ENCODE results near the gene RCBTB2.

The RCBTB2 gene

DNA sequence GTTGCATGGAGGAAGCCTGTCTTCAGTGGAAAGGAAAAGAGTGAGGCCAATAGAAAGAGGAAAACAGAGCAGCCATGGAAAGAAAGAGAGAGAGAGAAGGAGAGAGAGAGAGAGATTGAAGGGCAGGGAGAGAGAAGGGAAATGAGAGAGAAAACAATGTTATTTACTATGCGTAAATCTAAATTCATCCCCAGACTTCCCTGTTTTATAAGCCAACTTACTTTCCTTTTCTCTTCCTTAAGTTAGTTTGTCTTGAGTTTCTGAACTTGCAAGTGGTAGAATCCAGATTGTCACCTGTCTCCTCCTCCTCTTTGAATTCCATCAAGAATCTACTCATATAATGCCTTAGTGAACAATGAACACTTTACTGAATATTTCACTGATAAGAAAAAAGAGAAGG lies 16.8 kb upstream of the RCBTB2 start:
- TF ChIP-seq ISL1 (CRISPR knock-in tag; IDR thresholded peaks at IDR 0.05) (no peak), CSDC2 (CRISPR knock-in tag; IDR thresholded peaks at IDR 0.05) (no peak), SNAI2 (CRISPR knock-in tag; IDR thresholded peaks at IDR 0.05) (no peak), ZNF70 (CRISPR knock-in tag; IDR thresholded peaks at IDR 0.05) (no peak), OSR1 (CRISPR knock-in tag; IDR thresholded peaks at IDR 0.05) (no peak), ZC3H10 (CRISPR knock-in tag; IDR thresholded peaks at IDR 0.05) (no peak), ARNTL (CRISPR knock-in tag; IDR thresholded peaks at IDR 0.05; ENCODE audit: borderline replicate concordance, low read depth) (no peak), TCF4 (CRISPR knock-in tag; IDR thresholded peaks at IDR 0.05; ENCODE audit: borderline replicate concordance) (no peak), PPARA (CRISPR knock-in tag; IDR thresholded peaks at IDR 0.05; ENCODE audit: borderline replicate concordance) (no peak), ESRRG (CRISPR knock-in tag; IDR thresholded peaks at IDR 0.05) (no peak), ZNF8 (CRISPR knock-in tag; IDR thresholded peaks at IDR 0.05) (no peak), ZNF565 (CRISPR knock-in tag; conservative IDR thresholded peaks at IDR 0.05; ENCODE audit: low read depth) (no peak), RARB (CRISPR knock-in tag; IDR thresholded peaks at IDR 0.05) (no peak)
- TF ChIP-seq, protein P1, sequence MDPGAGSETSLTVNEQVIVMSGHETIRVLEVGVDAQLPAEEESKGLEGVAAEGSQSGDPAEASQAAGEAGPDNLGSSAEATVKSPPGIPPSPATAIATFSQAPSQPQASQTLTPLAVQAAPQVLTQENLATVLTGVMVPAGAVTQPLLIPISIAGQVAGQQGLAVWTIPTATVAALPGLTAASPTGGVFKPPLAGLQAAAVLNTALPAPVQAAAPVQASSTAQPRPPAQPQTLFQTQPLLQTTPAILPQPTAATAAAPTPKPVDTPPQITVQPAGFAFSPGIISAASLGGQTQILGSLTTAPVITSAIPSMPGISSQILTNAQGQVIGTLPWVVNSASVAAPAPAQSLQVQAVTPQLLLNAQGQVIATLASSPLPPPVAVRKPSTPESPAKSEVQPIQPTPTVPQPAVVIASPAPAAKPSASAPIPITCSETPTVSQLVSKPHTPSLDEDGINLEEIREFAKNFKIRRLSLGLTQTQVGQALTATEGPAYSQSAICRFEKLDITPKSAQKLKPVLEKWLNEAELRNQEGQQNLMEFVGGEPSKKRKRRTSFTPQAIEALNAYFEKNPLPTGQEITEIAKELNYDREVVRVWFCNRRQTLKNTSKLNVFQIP (CRISPR knock-in tag; IDR thresholded peaks at IDR 0.05; ENCODE audit: borderline replicate concordance, low read depth) = no peak
- TF ChIP-seq, protein P2, sequence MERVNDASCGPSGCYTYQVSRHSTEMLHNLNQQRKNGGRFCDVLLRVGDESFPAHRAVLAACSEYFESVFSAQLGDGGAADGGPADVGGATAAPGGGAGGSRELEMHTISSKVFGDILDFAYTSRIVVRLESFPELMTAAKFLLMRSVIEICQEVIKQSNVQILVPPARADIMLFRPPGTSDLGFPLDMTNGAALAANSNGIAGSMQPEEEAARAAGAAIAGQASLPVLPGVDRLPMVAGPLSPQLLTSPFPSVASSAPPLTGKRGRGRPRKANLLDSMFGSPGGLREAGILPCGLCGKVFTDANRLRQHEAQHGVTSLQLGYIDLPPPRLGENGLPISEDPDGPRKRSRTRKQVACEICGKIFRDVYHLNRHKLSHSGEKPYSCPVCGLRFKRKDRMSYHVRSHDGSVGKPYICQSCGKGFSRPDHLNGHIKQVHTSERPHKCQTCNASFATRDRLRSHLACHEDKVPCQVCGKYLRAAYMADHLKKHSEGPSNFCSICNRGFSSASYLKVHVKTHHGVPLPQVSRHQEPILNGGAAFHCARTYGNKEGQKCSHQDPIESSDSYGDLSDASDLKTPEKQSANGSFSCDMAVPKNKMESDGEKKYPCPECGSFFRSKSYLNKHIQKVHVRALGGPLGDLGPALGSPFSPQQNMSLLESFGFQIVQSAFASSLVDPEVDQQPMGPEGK (CRISPR knock-in tag; IDR thresholded peaks at IDR 0.05; ENCODE audit: borderline replicate concordance) = no peak
- TF ChIP-seq, protein P3, sequence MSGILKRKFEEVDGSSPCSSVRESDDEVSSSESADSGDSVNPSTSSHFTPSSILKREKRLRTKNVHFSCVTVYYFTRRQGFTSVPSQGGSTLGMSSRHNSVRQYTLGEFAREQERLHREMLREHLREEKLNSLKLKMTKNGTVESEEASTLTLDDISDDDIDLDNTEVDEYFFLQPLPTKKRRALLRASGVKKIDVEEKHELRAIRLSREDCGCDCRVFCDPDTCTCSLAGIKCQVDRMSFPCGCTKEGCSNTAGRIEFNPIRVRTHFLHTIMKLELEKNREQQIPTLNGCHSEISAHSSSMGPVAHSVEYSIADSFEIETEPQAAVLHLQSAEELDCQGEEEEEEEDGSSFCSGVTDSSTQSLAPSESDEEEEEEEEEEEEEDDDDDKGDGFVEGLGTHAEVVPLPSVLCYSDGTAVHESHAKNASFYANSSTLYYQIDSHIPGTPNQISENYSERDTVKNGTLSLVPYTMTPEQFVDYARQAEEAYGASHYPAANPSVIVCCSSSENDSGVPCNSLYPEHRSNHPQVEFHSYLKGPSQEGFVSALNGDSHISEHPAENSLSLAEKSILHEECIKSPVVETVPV (CRISPR knock-in tag; IDR thresholded peaks at IDR 0.05) = no peak
- TF ChIP-seq, protein P4, sequence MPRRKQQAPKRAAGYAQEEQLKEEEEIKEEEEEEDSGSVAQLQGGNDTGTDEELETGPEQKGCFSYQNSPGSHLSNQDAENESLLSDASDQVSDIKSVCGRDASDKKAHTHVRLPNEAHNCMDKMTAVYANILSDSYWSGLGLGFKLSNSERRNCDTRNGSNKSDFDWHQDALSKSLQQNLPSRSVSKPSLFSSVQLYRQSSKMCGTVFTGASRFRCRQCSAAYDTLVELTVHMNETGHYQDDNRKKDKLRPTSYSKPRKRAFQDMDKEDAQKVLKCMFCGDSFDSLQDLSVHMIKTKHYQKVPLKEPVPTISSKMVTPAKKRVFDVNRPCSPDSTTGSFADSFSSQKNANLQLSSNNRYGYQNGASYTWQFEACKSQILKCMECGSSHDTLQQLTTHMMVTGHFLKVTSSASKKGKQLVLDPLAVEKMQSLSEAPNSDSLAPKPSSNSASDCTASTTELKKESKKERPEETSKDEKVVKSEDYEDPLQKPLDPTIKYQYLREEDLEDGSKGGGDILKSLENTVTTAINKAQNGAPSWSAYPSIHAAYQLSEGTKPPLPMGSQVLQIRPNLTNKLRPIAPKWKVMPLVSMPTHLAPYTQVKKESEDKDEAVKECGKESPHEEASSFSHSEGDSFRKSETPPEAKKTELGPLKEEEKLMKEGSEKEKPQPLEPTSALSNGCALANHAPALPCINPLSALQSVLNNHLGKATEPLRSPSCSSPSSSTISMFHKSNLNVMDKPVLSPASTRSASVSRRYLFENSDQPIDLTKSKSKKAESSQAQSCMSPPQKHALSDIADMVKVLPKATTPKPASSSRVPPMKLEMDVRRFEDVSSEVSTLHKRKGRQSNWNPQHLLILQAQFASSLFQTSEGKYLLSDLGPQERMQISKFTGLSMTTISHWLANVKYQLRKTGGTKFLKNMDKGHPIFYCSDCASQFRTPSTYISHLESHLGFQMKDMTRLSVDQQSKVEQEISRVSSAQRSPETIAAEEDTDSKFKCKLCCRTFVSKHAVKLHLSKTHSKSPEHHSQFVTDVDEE (CRISPR knock-in tag; IDR thresholded peaks at IDR 0.05) = no peak
- ATAC-seq = no peak

DNA sequence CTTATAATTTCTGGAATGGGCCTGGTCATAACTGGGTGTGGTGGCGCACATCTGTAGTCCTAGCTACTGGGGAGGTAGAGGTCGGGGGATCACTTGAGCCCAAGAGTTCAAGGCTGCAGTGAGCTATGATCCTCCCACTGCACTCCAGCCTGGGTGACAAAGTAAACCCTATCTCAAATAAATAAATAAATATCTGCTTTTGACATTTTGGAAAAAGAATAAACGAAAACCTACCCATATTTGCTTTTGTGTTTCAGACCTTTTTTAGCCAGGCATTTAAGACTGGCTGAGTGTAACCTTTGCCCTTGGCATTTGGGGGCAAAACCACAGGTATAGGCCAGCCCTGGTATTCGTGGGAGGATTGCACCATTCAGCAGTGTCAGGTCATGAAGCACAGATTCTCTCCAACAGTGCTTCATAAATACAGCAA lies 14.8 kb upstream of the RCBTB2 start:
- no peak for TF ChIP-seq PPARA (CRISPR knock-in tag; IDR thresholded peaks at IDR 0.05; ENCODE audit: borderline replicate concordance)
- TF ChIP-seq, protein P3 (CRISPR knock-in tag; IDR thresholded peaks at IDR 0.05) = no peak
- TF ChIP-seq ZC3H10 (CRISPR knock-in tag; IDR thresholded peaks at IDR 0.05) = no peak
- TF ChIP-seq CSDC2 (CRISPR knock-in tag; IDR thresholded peaks at IDR 0.05) = no peak
- no peak for TF ChIP-seq RARB (CRISPR knock-in tag; IDR thresholded peaks at IDR 0.05)
- ATAC-seq = no peak

DNA sequence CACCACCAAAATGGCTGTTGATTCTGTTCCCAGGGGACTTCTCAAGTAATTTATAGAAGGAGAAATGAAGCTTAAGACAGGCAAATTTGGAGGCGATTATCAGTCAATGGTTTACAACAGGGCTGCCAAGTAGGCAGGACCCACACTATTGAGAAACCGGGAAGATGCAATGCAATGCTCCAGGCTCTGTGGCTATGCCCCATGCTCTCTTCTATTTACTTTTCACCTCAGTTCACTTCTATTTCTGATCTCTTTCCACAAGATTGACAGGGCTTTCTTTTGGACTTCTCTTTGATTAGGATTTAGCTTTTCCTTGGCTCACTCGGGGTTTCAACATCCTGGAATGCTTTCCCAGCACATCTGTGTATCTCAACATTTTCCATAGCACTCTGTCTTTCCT lies 12.7 kb upstream of the RCBTB2 start:
- no peak for ATAC-seq
- TF ChIP-seq TCF4 (CRISPR knock-in tag; IDR thresholded peaks at IDR 0.05; ENCODE audit: borderline replicate concordance) (no peak), ESRRG (CRISPR knock-in tag; IDR thresholded peaks at IDR 0.05) (no peak), ZNF70 (CRISPR knock-in tag; IDR thresholded peaks at IDR 0.05) (no peak), CSDC2 (CRISPR knock-in tag; IDR thresholded peaks at IDR 0.05) (no peak), ZNF565 (CRISPR knock-in tag; conservative IDR thresholded peaks at IDR 0.05; ENCODE audit: low read depth) (no peak), SNAI2 (CRISPR knock-in tag; IDR thresholded peaks at IDR 0.05) (no peak), OSR1 (CRISPR knock-in tag; IDR thresholded peaks at IDR 0.05) (no peak), ZNF8 (CRISPR knock-in tag; IDR thresholded peaks at IDR 0.05) (no peak), BACH2 (CRISPR knock-in tag; IDR thresholded peaks at IDR 0.05; ENCODE audit: borderline replicate concordance) (no peak), RARB (CRISPR knock-in tag; IDR thresholded peaks at IDR 0.05) (no peak)
- TF ChIP-seq, protein P3 (CRISPR knock-in tag; IDR thresholded peaks at IDR 0.05) = no peak
- TF ChIP-seq, protein P2 (CRISPR knock-in tag; IDR thresholded peaks at IDR 0.05; ENCODE audit: borderline replicate concordance) = no peak
- TF ChIP-seq, protein P1 (CRISPR knock-in tag; IDR thresholded peaks at IDR 0.05; ENCODE audit: borderline replicate concordance, low read depth) = no peak
- TF ChIP-seq, protein P5, sequence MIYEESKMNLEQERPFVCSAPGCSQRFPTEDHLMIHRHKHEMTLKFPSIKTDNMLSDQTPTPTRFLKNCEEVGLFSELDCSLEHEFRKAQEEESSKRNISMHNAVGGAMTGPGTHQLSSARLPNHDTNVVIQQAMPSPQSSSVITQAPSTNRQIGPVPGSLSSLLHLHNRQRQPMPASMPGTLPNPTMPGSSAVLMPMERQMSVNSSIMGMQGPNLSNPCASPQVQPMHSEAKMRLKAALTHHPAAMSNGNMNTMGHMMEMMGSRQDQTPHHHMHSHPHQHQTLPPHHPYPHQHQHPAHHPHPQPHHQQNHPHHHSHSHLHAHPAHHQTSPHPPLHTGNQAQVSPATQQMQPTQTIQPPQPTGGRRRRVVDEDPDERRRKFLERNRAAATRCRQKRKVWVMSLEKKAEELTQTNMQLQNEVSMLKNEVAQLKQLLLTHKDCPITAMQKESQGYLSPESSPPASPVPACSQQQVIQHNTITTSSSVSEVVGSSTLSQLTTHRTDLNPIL (CRISPR knock-in tag; IDR thresholded peaks at IDR 0.05; ENCODE audit: low read depth) = no peak

Data from SK-N-SH treated with all-trans-retinoic acid at 6 μM for 48 hours (cell line).